Measurements from ENCODE around the gene C7orf25. TPM values are rescaled to one million over a fixed set of nuclear protein-coding genes. Genes with fewer than 3 reads are reported as not detected.

C7orf25 gene
- total RNA-seq = 10 to 100 TPM in 1 of 5 donors, 1 to 10 TPM in 2, under 1 TPM in 1, not detected in 1; 0.58 to 31.7 (median 5.0) TPM
- polyA plus RNA-seq = 1 to 10 TPM; 2.0 to 4.5 (median 2.3) TPM
- long read RNA-seq, donor 1, partial matches to known transcripts = 0 of 2 reads
- long read RNA-seq, donor 1, other reads (novel, unspliced or antisense) = 0 of 2 reads
- long read RNA-seq, donor 2, transcript C7orf25-201 (2 exons, 2,451 nt) = major isoform, 10 of 10 reads
- long read RNA-seq, donor 2, partial matches to known transcripts = 0 of 10 reads
- long read RNA-seq, donor 2, other reads (novel, unspliced or antisense) = 0 of 10 reads
- long read RNA-seq, donor 3, partial matches to known transcripts = 0 of 1 reads
- long read RNA-seq, donor 3, other reads (novel, unspliced or antisense) = 0 of 1 reads
- long read RNA-seq, donor 4 = 0 reads
- long read RNA-seq, donor 5, partial matches to known transcripts = 0 of 2 reads
- long read RNA-seq, donor 5, other reads (novel, unspliced or antisense) = 0 of 2 reads
- long read RNA-seq, donor 6, transcript C7orf25-201 (2 exons, 2,451 nt) = major isoform, 5 of 5 reads
- long read RNA-seq, donor 6, partial matches to known transcripts = 0 of 5 reads
- long read RNA-seq, donor 6, other reads (novel, unspliced or antisense) = 0 of 5 reads
- long read RNA-seq, donor 7, transcript C7orf25-201 (2 exons, 2,451 nt) = major isoform, 7 of 7 reads
- long read RNA-seq, donor 7, partial matches to known transcripts = 0 of 7 reads
- long read RNA-seq, donor 7, other reads (novel, unspliced or antisense) = 0 of 7 reads
- long read RNA-seq, donor 8, transcript C7orf25-201 (2 exons, 2,451 nt) = major isoform, 7 of 8 reads
- long read RNA-seq, donor 8, partial matches to known transcripts = 0 of 8 reads
- long read RNA-seq, donor 8, other reads (novel, unspliced or antisense) = 0 of 8 reads
- long read RNA-seq, donor 9, partial matches to known transcripts = 0 of 2 reads
- long read RNA-seq, donor 9, other reads (novel, unspliced or antisense) = 0 of 2 reads
- long read RNA-seq, donor 10, partial matches to known transcripts = 0 of 4 reads
- long read RNA-seq, donor 10, other reads (novel, unspliced or antisense) = 0 of 4 reads

- Histone ChIP-seq H3K4me1 (peaks cover 9 to 63% (median 28%) of the 10 kb centered on the region in 4 donors), H3K27ac (peak within 1 kb of the TSS; percentile 78 to 92 (median 89)), H3K9me3 (no peaks in the 10 kb centered on the region), H3K36me3 (peaks cover 8 to 17% (median 13%) of the 10 kb centered on the region in 4 donors), H3K4me3 (peak within 1 kb of the TSS; percentile 79 to 96 (median 92)), H3K27me3 (no peaks in the 10 kb centered on the region)
- DNase-seq = peak; percentile 97 to 99
- WGBS, 5 donors = 0 to 1% (median 0%) methylated on average over 35 to 95 of the region's 95 CpGs
- TF ChIP-seq EP300 (IDR thresholded peaks at IDR 0.05) = no peak
- TF ChIP-seq POLR2AphosphoS5 (IDR thresholded peaks at IDR 0.05) = peak; percentile 51 to 94 (median 80)
- TF ChIP-seq CTCF (IDR thresholded peaks at IDR 0.05) = no peak
- TF ChIP-seq POLR2A (IDR thresholded peaks at IDR 0.05) = peak in 1 of 4 donors; percentile 16
- intact Hi-C loops (cut with DNase I; ENCODE audit: low total_unique reads) = no loop called here
Observed at GRCh38 chr7:42911454-42912447, at the start of gene C7orf25. Gene C7orf25, minus strand, starts transcription at chr7:42912070. Its CDS starts 1,170 bp downstream, at chr7:42910900.

DNA sequence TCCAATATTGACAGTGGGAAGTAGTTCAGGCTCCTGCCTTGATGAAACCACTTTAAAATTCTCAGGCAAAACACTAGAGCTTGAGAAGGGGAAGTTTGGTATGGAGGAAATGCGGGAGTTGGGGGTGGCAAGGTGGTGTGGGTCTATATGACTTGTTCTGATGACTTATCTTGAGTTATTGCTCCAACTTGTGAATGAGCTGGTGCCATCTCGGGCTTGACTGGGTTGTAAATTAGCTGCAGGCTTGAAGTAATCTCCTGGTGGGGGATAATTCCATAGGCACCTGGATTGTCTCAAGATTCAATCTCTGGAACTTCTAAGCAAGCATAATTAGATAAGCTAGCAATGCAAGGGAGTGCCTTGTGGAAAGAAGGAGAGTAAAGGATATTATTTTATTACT is 49.3 kb upstream of the C7orf25 start:
- no peak overlapping the region for H3K4me3 ChIP-seq
- 44 to 74% (median 63%) methylated on average over 2 of the region's 2 CpGs for WGBS, 5 donors
- H3K36me3 ChIP-seq = no peaks in the 10 kb centered on the region
- TF ChIP-seq CTCF (IDR thresholded peaks at IDR 0.05) (no peak), EP300 (IDR thresholded peaks at IDR 0.05) (no peak), POLR2AphosphoS5 (IDR thresholded peaks at IDR 0.05) (no peak), POLR2A (IDR thresholded peaks at IDR 0.05) (no peak)
- no peaks in the 10 kb centered on the region for H3K27me3 ChIP-seq
- H3K4me1 ChIP-seq = no peaks in the 10 kb centered on the region
- intact Hi-C loops (cut with DNase I; ENCODE audit: low total_unique reads) = no loop called here
- no peak for DNase-seq
- no peak overlapping the region for H3K27ac ChIP-seq
- peaks cover 0 to 5% (median 0%) of the 10 kb centered on the region in 4 donors for H3K9me3 ChIP-seq

DNA sequence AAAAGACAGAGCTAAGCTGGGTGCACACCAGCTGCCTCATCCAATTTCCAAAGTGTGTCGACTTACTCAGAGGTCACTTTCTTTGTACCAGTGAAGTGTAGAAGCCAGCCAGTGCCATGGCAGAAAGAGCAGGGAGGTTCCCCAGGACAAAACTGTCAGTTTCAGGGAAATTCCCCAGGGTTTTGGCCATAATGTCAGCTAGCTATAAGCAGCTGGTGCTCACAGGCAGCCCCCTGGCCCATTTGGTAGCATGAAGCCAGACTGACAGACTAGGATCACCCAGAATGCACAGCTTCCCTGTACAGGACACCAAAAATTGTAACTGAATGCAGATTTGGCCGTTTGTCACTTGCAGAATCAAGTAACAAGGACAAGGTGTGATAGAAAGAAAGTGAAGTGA is 48.9 kb upstream of the C7orf25 start:
- Histone ChIP-seq H3K9me3 (peaks cover 0 to 5% (median under 1%) of the 10 kb centered on the region in 4 donors), H3K27ac (no peak overlapping the region), H3K27me3 (no peaks in the 10 kb centered on the region), H3K4me3 (no peak overlapping the region), H3K36me3 (no peaks in the 10 kb centered on the region), H3K4me1 (no peaks in the 10 kb centered on the region)
- intact Hi-C loops (cut with DNase I; ENCODE audit: low total_unique reads) = no loop called here
- TF ChIP-seq POLR2AphosphoS5 (IDR thresholded peaks at IDR 0.05) (no peak), POLR2A (IDR thresholded peaks at IDR 0.05) (no peak), EP300 (IDR thresholded peaks at IDR 0.05) (no peak), CTCF (IDR thresholded peaks at IDR 0.05) (no peak)
- no peak for DNase-seq
- 63 to 74% (median 73%) methylated on average over 2 of the region's 2 CpGs for WGBS, 5 donors
